GM21390 (cell line): ENCODE results near the gene SHROOM3.

Source experiments
- ATAC-seq: cut with Tn5 transposase; IDR thresholded peaks from one replicate; pipeline ENCODE4 v1.9.1; 2021; ENCODE audit not compliant: unreplicated experiment

Gene SHROOM3

GRCh38 chr4:76800902-76801301 lies 365.9 kb downstream of the SHROOM3 start:
- peak; percentile 61 for ATAC-seq

- no peak for ATAC-seq
These were observed 366.7 kb downstream of the SHROOM3 start for GRCh38 chr4:76801621-76802235.

- no peak for ATAC-seq
These were observed 367.4 kb downstream of the SHROOM3 start for GRCh38 chr4:76802236-76803021.

- ATAC-seq = no peak
These were observed 368.5 kb downstream of the SHROOM3 start for GRCh38 chr4:76803522-76803921.

- no peak for ATAC-seq
These were observed 369.1 kb downstream of the SHROOM3 start for GRCh38 chr4:76804096-76804495.

- ATAC-seq = no peak
These were observed 371.3 kb downstream of the SHROOM3 start for GRCh38 chr4:76806346-76806745.

GRCh38 chr4:76806757-76807156 lies 371.7 kb downstream of the SHROOM3 start:
- no peak for ATAC-seq

GRCh38 chr4:76809594-76810305 lies 374.7 kb downstream of the SHROOM3 start:
- no peak for ATAC-seq

- no peak for ATAC-seq
These were observed 376.8 kb downstream of the SHROOM3 start for GRCh38 chr4:76811604-76812412.

GRCh38 chr4:76813070-76813469 lies 378.0 kb downstream of the SHROOM3 start:
- no peak for ATAC-seq

GRCh38 chr4:76821641-76822040 lies 386.6 kb downstream of the SHROOM3 start:
- no peak for ATAC-seq

- no peak for ATAC-seq
These were observed 387.3 kb downstream of the SHROOM3 start for GRCh38 chr4:76822303-76822702.

GRCh38 chr4:76823495-76823894 lies 388.5 kb downstream of the SHROOM3 start:
- ATAC-seq = no peak

GRCh38 chr4:76830612-76830963 lies 395.6 kb downstream of the SHROOM3 start:
- ATAC-seq = no peak

GRCh38 chr4:76830964-76831703 lies 396.1 kb downstream of the SHROOM3 start:
- no peak for ATAC-seq

GRCh38 chr4:76831711-76832373 lies 396.8 kb downstream of the SHROOM3 start:
- no peak for ATAC-seq
